K562 (cell line): Measurements from ENCODE around the gene CFAP97D2. TPM values are rescaled to one million over a fixed set of nuclear protein-coding genes. Genes with fewer than 3 reads are reported as not detected.

Experiments
- ATAC-seq: fragments of 200-7000 bp; cut with Tn5 transposase; 3 replicates; pipeline ENCODE4 v1.9.1; 2020; ENCODE audit warnings: moderate library complexity
- BruUV-seq: library from RNA; stranded (reverse); fragments of 400-500 nt; replicated peaks from 2 replicates; lab custom pipeline; 2021; lab: Mats Ljungman, UMichigan
- CTCF ChIA-PET: fragments of 300-600 bp; formaldehyde crosslinking; extraction: SDS; loops from one replicate; lab custom pipeline; 2021; ENCODE audit warnings: low intra/inter-chr PET ratio; lab: Yijun Ruan, JAX
- POLR2A ChIA-PET: fragments of 300-600, 350-650 bp; sonication (Branson Sonifier 250); formaldehyde crosslinking; extraction: SDS; loops from one replicate; lab custom pipeline; 2021; ENCODE audit warnings: antibody characterized with exemption, inconsistent platforms; lab: Yijun Ruan, JAX
- DNase-seq, 4 experiments: peaks; one replicate each; pipeline versions ENCODE4 v3.0.0 to v3.0.0-alpha.2; 2011 to 2018; ENCODE audit warnings: low spot score in 3 of 4, mixed read lengths in 3 of 4; ENCODE audit errors: extremely low read depth in 1 of 4
- FAIRE-seq: peaks from 2 replicates; lab custom pipeline; 2011; peaks lifted over from hg19 to GRCh38; lab: Jason Lieb, UNC
- H2AFZ ChIP-seq: 2 replicates; pipeline ENCODE4 v1.6.0; 2011; ENCODE audit warnings: low read depth, low read length, control low read depth, inconsistent platforms
- H3K27ac ChIP-seq: fragments of 200-600 bp; 3 replicates; pipeline ENCODE4 v1.8.0; 2011; ENCODE audit warnings: low read depth, mild to moderate bottlenecking, control low read depth, inconsistent platforms, low read length, moderate library complexity, mixed read lengths; ENCODE audit errors: extremely low read depth
- H3K27me3 ChIP-seq, 2 experiments: fragments of 300-600 bp in 1 of 2; 2 replicates in 1 of 2; 3 replicates in 1 of 2; pipeline versions ENCODE4 v1.6.0 to v1.8.0; 2011; ENCODE audit warnings: inconsistent platforms in 2 of 2, low read length in 2 of 2, mild to moderate bottlenecking in 1 of 2, mixed read lengths in 1 of 2, moderate library complexity in 1 of 2; ENCODE audit not compliant: control insufficient read depth in 2 of 2, insufficient read depth in 2 of 2
- H3K36me3 ChIP-seq: fragments of 300-600 bp; 3 replicates; pipeline ENCODE4 v1.8.0; 2011; ENCODE audit warnings: mild to moderate bottlenecking, low read length, inconsistent platforms; ENCODE audit not compliant: control insufficient read depth, insufficient read depth
- H3K4me1 ChIP-seq, 2 experiments: fragments of 200-600 bp in 1 of 2; replicated peaks in 1 of 2; 2 replicates in 1 of 2; 3 replicates in 1 of 2; pipeline versions ENCODE4 v1.5.1 to v1.8.0; 2011; ENCODE audit warnings: inconsistent platforms in 2 of 2, low read length in 2 of 2, mild to moderate bottlenecking in 1 of 2, mixed read lengths in 1 of 2, moderate library complexity in 1 of 2; ENCODE audit not compliant: control insufficient read depth in 2 of 2, insufficient read depth in 2 of 2
- H3K4me2 ChIP-seq: 2 replicates; pipeline ENCODE4 v1.6.1; 2011; ENCODE audit warnings: low read length, control low read depth, inconsistent platforms, mixed read lengths; ENCODE audit not compliant: insufficient read depth
- H3K4me3 ChIP-seq: fragments of 200-600 bp; sonication (generic), shearing (Covaris generic); 2 replicates; pipeline ENCODE4 v1.5.1; 2016; ENCODE audit warnings: control low read depth, inconsistent platforms
- H3K79me2 ChIP-seq: fragments of 200-600 bp; 3 replicates; pipeline ENCODE4 v1.8.0; 2011; ENCODE audit warnings: low read length, inconsistent platforms; ENCODE audit not compliant: control insufficient read depth, insufficient read depth
- H3K9ac ChIP-seq, 2 experiments: 2 replicates each; pipeline versions ENCODE4 v1.6.0 to v1.6.1; 2011; ENCODE audit warnings: low read depth in 2 of 2, low read length in 2 of 2, control low read depth in 1 of 2, inconsistent platforms in 1 of 2, mild to moderate bottlenecking in 1 of 2, mixed read lengths in 1 of 2; ENCODE audit not compliant: insufficient read depth in 1 of 2
- H3K9me1 ChIP-seq: one replicate; pipeline ENCODE4 v1.6.0; 2011; ENCODE audit warnings: inconsistent platforms, mild to moderate bottlenecking, low read length, moderate library complexity; ENCODE audit not compliant: control insufficient read depth, insufficient read depth
- H3K9me3 ChIP-seq: replicated peaks from 2 replicates; pipeline ENCODE4 v1.5.1; 2011; ENCODE audit warnings: low read depth, low read length, inconsistent platforms; ENCODE audit not compliant: control insufficient read depth, insufficient read depth
- H4K20me1 ChIP-seq: replicated peaks from 2 replicates; pipeline ENCODE4 v1.6.1; 2011; ENCODE audit warnings: low read length, inconsistent platforms, mixed read lengths; ENCODE audit not compliant: control insufficient read depth, insufficient read depth
- WGBS: fragments of 100-300 bp; shearing (Covaris generic); methylation state at CpG from one replicate; pipeline ENCODE4 v1.1.6; 2016; ENCODE audit warnings: low coverage, mixed read lengths; ENCODE audit not compliant: insufficient coverage; ENCODE audit errors: missing lambda C conversion rate; 5-methylcytosine and 5-hydroxymethylcytosine counted together
- in situ Hi-C: fragments of 300-500 bp; cut with MboI; formaldehyde crosslinking; loops from 4 replicates; pipeline ENCODE4 v1.15.0; 2018; ENCODE audit warnings: inconsistent platforms, mixed read lengths
- intact Hi-C: fragments of 100-400 bp; cut with micrococcal nuclease; formaldehyde crosslinking; loops from 2 replicates; pipeline ENCODE4 v1.14.2; 2022
- polyA plus RNA-seq, 8 experiments: library from polyadenylated mRNA; depleted of rRNA in 4 of 8; stranded (reverse) in 5 of 8; unstranded in 3 of 8; fragments of >200 nt; fragmentation: Nextera tagmentation in 2 of 8; fragmentation: Illumina TruSeq in 1 of 8; extraction: Ambion mirVana in 2 of 8; extraction: Trizol in 1 of 8; gene quantifications; 2 replicates each; pipeline versions ENCODE4 v1.2.1 to v1.2.3, GENCODE V29; 2011 to 2014; ENCODE audit warnings: inconsistent platforms in 1 of 8, missing spikeins in 1 of 8
- total RNA-seq, 7 experiments: library from RNA; depleted of rRNA in 6 of 7; stranded (reverse); fragments of >200 nt in 6 of 7; fragmentation: Illumina TruSeq in 2 of 7; extraction: Trizol in 2 of 7; gene quantifications; 2 replicates each; pipeline versions ENCODE4 v1.2.1 to v1.2.3, GENCODE V29; 2011 to 2021; ENCODE audit warnings: low replicate concordance in 1 of 7
- TF ChIP-seq, protein P1 (sequence below): fragments of 450-650 bp; conservative IDR thresholded peaks from 2 replicates; pipeline ENCODE4 v1.6.1; 2016; ENCODE audit warnings: missing genetic modification characterization, low read depth, mild to moderate bottlenecking, control low read depth, missing compliant biosample characterization
- TF ChIP-seq, protein P2 (sequence below): fragments of 450-650 bp; conservative IDR thresholded peaks from 2 replicates; pipeline ENCODE4 v1.6.1; 2016; ENCODE audit warnings: missing genetic modification characterization, low read depth, mild to moderate bottlenecking, missing compliant biosample characterization, moderate library complexity

The CFAP97D2 gene
- total and polyA plus RNA-seq, 9 of the 15 experiments (the other 6 are each of a cell fraction or from before 2014, with no cell fraction given): not detected

GRCh38 chr13:114224201-114224600 is 45.1 kb downstream of the CFAP97D2 start:
- DNase-seq: no peak
- Histone ChIP-seq H2AFZ (no peak overlapping the region), H3K4me1 (peaks cover 22 to 23% of the 10 kb centered on the region in 2 experiments; a peak in 4 of 5 replicates), H3K27ac (no peak overlapping the region), H3K79me2 (no peaks in the 10 kb centered on the region), H3K9me3 (no peaks in the 10 kb centered on the region), H4K20me1 (no peaks in the 10 kb centered on the region), H3K9ac (no peak overlapping the region), H3K9me1 (no peaks in the 10 kb centered on the region), H3K4me3 (no peak overlapping the region), H3K36me3 (no peaks in the 10 kb centered on the region), H3K27me3 (no peaks in the 10 kb centered on the region), H3K4me2 (no peak overlapping the region)
- no peak for ATAC-seq
- in situ Hi-C loops (no loop called here), intact Hi-C loops (loop anchor here (5.0 kb wide), 1 partner anchor 77 kb away; no protein-coding TSS in a partner anchor)
- 98% methylated on average over 12 of the region's 13 CpGs for WGBS
- TF ChIP-seq, protein P1, sequence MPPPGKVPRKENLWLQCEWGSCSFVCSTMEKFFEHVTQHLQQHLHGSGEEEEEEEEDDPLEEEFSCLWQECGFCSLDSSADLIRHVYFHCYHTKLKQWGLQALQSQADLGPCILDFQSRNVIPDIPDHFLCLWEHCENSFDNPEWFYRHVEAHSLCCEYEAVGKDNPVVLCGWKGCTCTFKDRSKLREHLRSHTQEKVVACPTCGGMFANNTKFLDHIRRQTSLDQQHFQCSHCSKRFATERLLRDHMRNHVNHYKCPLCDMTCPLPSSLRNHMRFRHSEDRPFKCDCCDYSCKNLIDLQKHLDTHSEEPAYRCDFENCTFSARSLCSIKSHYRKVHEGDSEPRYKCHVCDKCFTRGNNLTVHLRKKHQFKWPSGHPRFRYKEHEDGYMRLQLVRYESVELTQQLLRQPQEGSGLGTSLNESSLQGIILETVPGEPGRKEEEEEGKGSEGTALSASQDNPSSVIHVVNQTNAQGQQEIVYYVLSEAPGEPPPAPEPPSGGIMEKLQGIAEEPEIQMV (tag): no peak
- TF ChIP-seq, protein P2, sequence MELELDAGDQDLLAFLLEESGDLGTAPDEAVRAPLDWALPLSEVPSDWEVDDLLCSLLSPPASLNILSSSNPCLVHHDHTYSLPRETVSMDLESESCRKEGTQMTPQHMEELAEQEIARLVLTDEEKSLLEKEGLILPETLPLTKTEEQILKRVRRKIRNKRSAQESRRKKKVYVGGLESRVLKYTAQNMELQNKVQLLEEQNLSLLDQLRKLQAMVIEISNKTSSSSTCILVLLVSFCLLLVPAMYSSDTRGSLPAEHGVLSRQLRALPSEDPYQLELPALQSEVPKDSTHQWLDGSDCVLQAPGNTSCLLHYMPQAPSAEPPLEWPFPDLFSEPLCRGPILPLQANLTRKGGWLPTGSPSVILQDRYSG (tag): no peak
- no TSS peak for BruUV-seq
- ChIA-PET POLR2A (interaction anchor here (0.6 kb wide), 1 partner anchor 60 kb away, joined by 3 read pairs; no protein-coding TSS in a partner anchor), CTCF (no interaction called here)
- FAIRE-seq: no peak
